Measurements from ENCODE around the gene TBC1D32. TPM values are rescaled to one million over a fixed set of nuclear protein-coding genes. Genes with fewer than 3 reads are reported as not detected.
"Not testable (repeated sequence)": the region's sequence is repeated elsewhere in the genome, so short reads cannot be mapped to it uniquely, and the experiment has no call there.

Gene TBC1D32
- total RNA-seq, 1 experiment from 2014 or later = 5.4 TPM

GRCh38 chr6:121344539-121344938, 10.3 kb upstream of the TBC1D32 start:
- no peak overlapping the region for H3K4me3 ChIP-seq (ENCODE audit: insufficient read depth, low read depth, low read length)
- no peaks in the 10 kb centered on the region for H3K36me3 ChIP-seq (replicated peaks; ENCODE audit: control insufficient read depth, insufficient read depth, low read length)
- DNase-seq = no peak
- H3K27me3 ChIP-seq (ENCODE audit: control insufficient read depth, insufficient read depth, low read length) = no peaks in the 10 kb centered on the region

DNA sequence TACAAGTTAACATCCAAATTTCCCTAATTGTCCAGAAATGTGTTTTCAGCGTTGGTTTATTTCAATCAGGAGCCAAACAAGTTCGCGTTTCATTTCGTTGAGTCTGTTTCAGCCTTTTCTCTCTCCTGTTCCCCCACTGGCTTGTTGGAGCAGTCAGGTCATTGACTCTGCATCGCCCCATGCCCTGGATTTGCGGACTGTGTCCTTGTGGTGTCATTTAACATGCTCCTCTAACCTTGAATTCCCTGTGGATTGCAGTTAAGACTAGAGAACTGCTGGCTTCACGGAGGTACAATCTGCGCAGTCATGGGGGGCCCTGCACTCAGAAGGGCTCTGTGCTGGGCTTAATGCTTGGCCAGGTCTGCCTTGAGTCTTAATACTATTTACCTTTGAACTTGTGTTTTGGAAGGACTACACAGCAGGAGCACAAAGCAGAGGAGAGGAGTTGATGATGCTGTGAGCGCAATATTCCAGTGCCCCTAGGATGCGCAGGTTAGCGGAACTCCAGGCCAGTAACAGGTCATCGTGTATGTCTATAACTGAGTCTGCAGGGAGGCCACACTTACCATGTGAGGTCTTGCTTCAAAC, 5.5 kb upstream of the TBC1D32 start:
- H3K4me3 ChIP-seq (ENCODE audit: insufficient read depth, low read depth, low read length) = no peak overlapping the region
- H3K27me3 ChIP-seq (ENCODE audit: control insufficient read depth, insufficient read depth, low read length) = no peaks in the 10 kb centered on the region
- no peaks in the 10 kb centered on the region for H3K36me3 ChIP-seq (replicated peaks; ENCODE audit: control insufficient read depth, insufficient read depth, low read length)
- no peak for DNase-seq

DNA sequence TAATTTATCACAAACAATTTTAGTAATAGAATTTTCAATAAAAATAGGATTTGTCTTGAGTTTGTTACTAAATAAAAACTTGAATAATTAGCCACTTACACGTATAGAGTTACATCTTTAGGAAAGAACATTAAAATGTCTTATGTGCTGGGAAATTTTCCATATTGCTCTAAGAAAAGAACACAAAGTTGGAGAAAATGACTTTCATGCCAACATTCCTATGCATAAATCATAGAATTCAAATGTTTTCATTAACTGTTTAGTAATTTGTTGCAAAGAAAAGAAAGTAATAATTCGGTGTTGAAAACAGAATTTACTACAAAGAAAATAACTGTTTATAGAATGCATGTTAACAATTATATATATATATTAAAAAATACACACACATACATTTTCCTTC, 4.7 kb upstream of the TBC1D32 start:
- no peaks in the 10 kb centered on the region for H3K36me3 ChIP-seq (replicated peaks; ENCODE audit: control insufficient read depth, insufficient read depth, low read length)
- H3K4me3 ChIP-seq (ENCODE audit: insufficient read depth, low read depth, low read length) = no peak overlapping the region
- no peaks in the 10 kb centered on the region for H3K27me3 ChIP-seq (ENCODE audit: control insufficient read depth, insufficient read depth, low read length)
- DNase-seq = no peak

DNA sequence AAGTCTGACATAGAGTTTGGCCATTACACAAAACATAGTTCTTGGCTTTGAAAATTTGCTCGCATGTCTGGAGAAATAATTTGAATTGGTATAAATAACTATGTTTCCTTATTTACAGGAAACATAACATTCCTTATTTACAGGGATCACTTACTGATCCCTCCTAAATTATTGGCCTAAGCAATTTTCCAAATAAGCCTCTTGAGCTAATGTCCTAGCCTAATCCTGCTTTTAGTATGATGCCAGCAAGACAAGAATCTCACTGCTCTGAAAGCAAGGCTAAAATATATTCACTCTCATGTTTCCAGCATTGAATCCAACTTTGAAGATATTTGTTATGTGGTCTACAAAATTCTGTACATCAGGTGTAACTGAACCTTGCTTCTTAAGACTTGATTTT, 4.1 kb upstream of the TBC1D32 start:
- Histone ChIP-seq H3K27me3 (ENCODE audit: control insufficient read depth, insufficient read depth, low read length) (no peaks in the 10 kb centered on the region), H3K4me3 (ENCODE audit: insufficient read depth, low read depth, low read length) (no peak overlapping the region), H3K36me3 (replicated peaks; ENCODE audit: control insufficient read depth, insufficient read depth, low read length) (no peaks in the 10 kb centered on the region)
- no peak for DNase-seq

GRCh38 chr6:121335087-121336008, 1.1 kb upstream of the TBC1D32 start:
- Histone ChIP-seq H3K36me3 (replicated peaks; ENCODE audit: control insufficient read depth, insufficient read depth, low read length) (no peaks in the 10 kb centered on the region), H3K4me3 (ENCODE audit: insufficient read depth, low read depth, low read length) (peak overlapping the region; percentile 58), H3K27me3 (ENCODE audit: control insufficient read depth, insufficient read depth, low read length) (no peaks in the 10 kb centered on the region)
- DNase-seq = no peak

DNA sequence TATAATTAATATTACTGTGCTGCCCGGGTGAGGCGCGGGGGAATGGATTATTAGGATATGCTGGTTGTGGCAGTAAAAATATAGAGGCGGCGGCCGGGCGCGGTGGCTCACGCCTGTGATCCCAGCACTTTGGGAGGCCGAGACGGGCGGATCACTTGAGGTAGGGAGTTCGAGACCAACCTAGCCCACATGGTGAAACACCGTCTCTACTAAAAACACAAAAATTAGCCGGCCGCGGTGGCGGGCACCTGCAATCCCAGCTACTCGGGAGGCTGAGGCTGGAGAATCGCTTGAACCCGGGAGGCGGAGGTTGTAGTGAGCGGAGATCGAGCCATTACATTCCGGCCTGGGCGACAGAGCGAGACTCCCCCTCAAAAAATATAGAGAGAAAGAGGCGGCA, 586 bp downstream of the TBC1D32 start:
- not testable (repeated sequence) for H3K4me3 ChIP-seq (ENCODE audit: insufficient read depth, low read depth, low read length); DNase-seq; H3K36me3 ChIP-seq (replicated peaks; ENCODE audit: control insufficient read depth, insufficient read depth, low read length); H3K27me3 ChIP-seq (ENCODE audit: control insufficient read depth, insufficient read depth, low read length)

GRCh38 chr6:121333196-121333595, 1.1 kb downstream of the TBC1D32 start:
- H3K4me3 ChIP-seq (ENCODE audit: insufficient read depth, low read depth, low read length) = no peak overlapping the region
- no peaks in the 10 kb centered on the region for H3K36me3 ChIP-seq (replicated peaks; ENCODE audit: control insufficient read depth, insufficient read depth, low read length)
- DNase-seq = no peak
- H3K27me3 ChIP-seq (ENCODE audit: control insufficient read depth, insufficient read depth, low read length) = no peaks in the 10 kb centered on the region

- Histone ChIP-seq H3K4me3 (ENCODE audit: insufficient read depth, low read depth, low read length) (no peak overlapping the region), H3K36me3 (replicated peaks; ENCODE audit: control insufficient read depth, insufficient read depth, low read length) (no peaks in the 10 kb centered on the region), H3K27me3 (ENCODE audit: control insufficient read depth, insufficient read depth, low read length) (no peaks in the 10 kb centered on the region)
- DNase-seq = no peak
Observed at GRCh38 chr6:121330516-121330915, 3.8 kb downstream of the TBC1D32 start.

DNA sequence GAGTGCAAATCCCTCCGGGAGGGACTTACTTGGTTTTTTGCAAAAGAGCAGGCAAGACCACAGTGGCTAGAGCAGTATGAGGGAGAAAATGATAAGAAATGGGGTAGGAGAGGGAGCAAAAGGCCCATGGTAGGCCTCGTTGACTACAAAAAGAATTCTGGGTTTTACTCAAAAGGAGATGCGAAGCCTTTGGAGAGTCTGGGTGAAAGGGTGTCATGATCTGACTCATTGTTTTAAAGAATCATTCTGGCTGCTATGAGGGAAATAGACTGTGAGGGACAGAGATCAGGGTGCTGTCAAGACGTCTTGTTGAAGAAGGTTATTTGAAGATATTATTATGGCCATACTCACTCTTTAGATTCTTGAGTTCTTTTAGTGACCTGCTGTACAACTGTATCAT, 13.0 kb downstream of the TBC1D32 start:
- H3K4me3 ChIP-seq (ENCODE audit: insufficient read depth, low read depth, low read length) = no peak overlapping the region
- H3K36me3 ChIP-seq (replicated peaks; ENCODE audit: control insufficient read depth, insufficient read depth, low read length) = no peaks in the 10 kb centered on the region
- H3K27me3 ChIP-seq (ENCODE audit: control insufficient read depth, insufficient read depth, low read length) = no peaks in the 10 kb centered on the region
- no peak for DNase-seq

DNA sequence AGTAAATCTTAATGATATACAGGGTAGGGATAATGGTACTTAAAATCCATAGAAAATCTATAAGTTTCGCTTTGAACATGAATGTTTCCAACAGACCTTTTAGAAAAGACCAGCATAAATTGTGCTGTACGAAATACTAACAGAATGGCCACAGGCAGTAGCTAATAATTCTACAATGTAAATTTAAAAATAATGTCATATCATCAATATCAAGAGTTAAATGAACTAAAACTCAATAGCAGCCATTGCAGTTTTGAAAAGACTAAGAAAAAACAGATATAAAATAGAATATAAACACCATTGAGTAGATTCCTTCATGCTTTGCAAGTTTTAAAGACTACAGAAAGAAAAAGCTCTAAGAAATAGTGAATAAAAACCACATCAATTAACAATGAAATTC, 14.7 kb downstream of the TBC1D32 start:
- no peak for DNase-seq
- Histone ChIP-seq H3K36me3 (replicated peaks; ENCODE audit: control insufficient read depth, insufficient read depth, low read length) (no peaks in the 10 kb centered on the region), H3K27me3 (ENCODE audit: control insufficient read depth, insufficient read depth, low read length) (no peaks in the 10 kb centered on the region), H3K4me3 (ENCODE audit: insufficient read depth, low read depth, low read length) (no peak overlapping the region)

- H3K27me3 ChIP-seq (ENCODE audit: control insufficient read depth, insufficient read depth, low read length) = no peaks in the 10 kb centered on the region
- H3K4me3 ChIP-seq (ENCODE audit: insufficient read depth, low read depth, low read length) = no peak overlapping the region; the same call in 1 of the 2 replicates
- H3K36me3 ChIP-seq (replicated peaks; ENCODE audit: control insufficient read depth, insufficient read depth, low read length) = no peaks in the 10 kb centered on the region
- peak; percentile 15 for DNase-seq
Observed at GRCh38 chr6:121319112-121319553, 15.1 kb downstream of the TBC1D32 start.

DNA sequence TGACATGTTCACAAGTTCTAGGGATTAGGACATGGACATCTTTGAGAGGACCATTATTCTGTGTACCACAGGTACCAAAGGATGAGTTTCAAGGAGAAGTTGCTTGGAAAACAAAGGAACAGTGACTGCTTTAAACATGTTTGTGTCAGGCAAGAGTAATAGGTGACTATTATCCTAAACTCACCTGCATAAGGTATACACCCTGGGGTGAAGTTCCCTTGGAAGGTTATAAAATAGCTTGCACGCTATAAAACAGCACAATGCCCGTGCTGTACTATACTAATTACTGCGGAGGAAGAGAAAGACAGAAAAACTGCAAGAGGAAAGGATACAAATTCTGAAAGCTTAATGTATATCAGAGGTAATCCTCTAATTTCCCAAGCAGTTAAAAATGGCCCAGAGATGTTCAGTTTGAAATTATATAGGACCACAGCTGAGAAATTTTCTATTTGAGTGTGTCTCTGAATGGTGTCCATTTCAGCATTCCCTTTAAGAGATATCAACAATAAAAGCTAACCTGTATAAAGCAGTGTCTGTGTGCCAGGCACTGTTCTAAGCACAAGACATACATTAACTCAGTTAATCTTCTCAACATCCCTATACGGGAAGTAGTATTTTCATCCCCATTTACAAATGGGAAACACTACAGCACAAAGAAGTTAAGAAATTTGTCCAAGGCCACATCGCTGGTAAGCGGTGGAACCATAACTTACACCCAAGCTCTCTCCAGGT, 19.7 kb downstream of the TBC1D32 start:
- Histone ChIP-seq H3K4me3 (ENCODE audit: insufficient read depth, low read depth, low read length) (no peak overlapping the region), H3K36me3 (replicated peaks; ENCODE audit: control insufficient read depth, insufficient read depth, low read length) (no peaks in the 10 kb centered on the region), H3K27me3 (ENCODE audit: control insufficient read depth, insufficient read depth, low read length) (no peaks in the 10 kb centered on the region)
- no peak for DNase-seq

GRCh38 chr6:121311814-121312213, 22.5 kb downstream of the TBC1D32 start:
- not testable (repeated sequence) for H3K36me3 ChIP-seq (replicated peaks; ENCODE audit: control insufficient read depth, insufficient read depth, low read length); H3K4me3 ChIP-seq (ENCODE audit: insufficient read depth, low read depth, low read length); DNase-seq; H3K27me3 ChIP-seq (ENCODE audit: control insufficient read depth, insufficient read depth, low read length)

DNA sequence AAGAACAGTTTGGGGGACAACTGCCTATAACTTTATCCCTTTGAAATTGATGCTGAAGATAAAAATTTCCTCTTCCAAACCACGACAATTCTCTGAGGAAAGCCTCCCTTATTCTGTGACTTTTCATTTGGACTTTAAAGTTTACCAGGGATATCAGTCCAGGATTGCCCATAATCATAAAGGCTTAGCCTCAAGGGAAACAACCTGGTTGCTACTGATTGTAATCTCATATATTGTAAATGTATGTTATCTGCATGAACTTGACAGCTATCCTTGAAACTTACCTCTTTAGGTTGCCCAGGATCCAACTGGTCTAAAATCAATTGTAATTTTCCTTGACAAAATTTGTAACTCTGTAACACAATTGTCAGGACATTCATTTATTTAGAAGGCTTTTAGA, 23.8 kb downstream of the TBC1D32 start:
- no peaks in the 10 kb centered on the region for H3K36me3 ChIP-seq (replicated peaks; ENCODE audit: control insufficient read depth, insufficient read depth, low read length)
- H3K4me3 ChIP-seq (ENCODE audit: insufficient read depth, low read depth, low read length) = no peak overlapping the region
- no peaks in the 10 kb centered on the region for H3K27me3 ChIP-seq (ENCODE audit: control insufficient read depth, insufficient read depth, low read length)
- no peak for DNase-seq
